PFSK-1 (cell line): ENCODE results near the gene XIRP2.

Source experiments
- POLR2AphosphoS5 ChIP-seq: IDR thresholded peaks from 2 replicates; pipeline ENCODE4 v1.6.1; 2012; ENCODE audit warnings: low read depth, mild to moderate bottlenecking, control low read depth, low read length, moderate library complexity
- REST ChIP-seq, 2 experiments: IDR thresholded peaks; 2 replicates each; pipeline versions ENCODE4 v1.6.1 to v1.8.0; 2011 to 2012; ENCODE audit warnings: low read depth in 2 of 2, low read length in 2 of 2, control low read depth in 1 of 2, inconsistent platforms in 1 of 2, mild to moderate bottlenecking in 1 of 2, moderate library complexity in 1 of 2; ENCODE audit not compliant: insufficient read depth in 1 of 2
- SIN3A ChIP-seq: IDR thresholded peaks from 2 replicates; pipeline ENCODE4 v1.6.1; 2012; ENCODE audit warnings: mild to moderate bottlenecking, low read length, moderate library complexity, borderline replicate concordance; ENCODE audit not compliant: insufficient read depth
- TAF1 ChIP-seq: IDR thresholded peaks from 2 replicates; pipeline ENCODE4 v1.6.1; 2012; ENCODE audit warnings: low read length, control low read depth, borderline replicate concordance; ENCODE audit not compliant: insufficient read depth

- TF ChIP-seq REST (IDR thresholded peaks at IDR 0.05; ENCODE audit: insufficient read depth in 1 of 2, low read depth in 2 of 2, low read length in 2 of 2) = no peak
- TF ChIP-seq POLR2AphosphoS5 = no peak
- no peak for TF ChIP-seq SIN3A
- TF ChIP-seq TAF1 = no peak
Measured at GRCh38 chr2:166881177-166881576, 7.1 kb upstream of the XIRP2 start.
